ENCODE data around the gene SH2D6. TPM values are rescaled to one million over a fixed set of nuclear protein-coding genes. Genes with fewer than 3 reads are reported as not detected.
A peak's percentile ranks its signal among the peaks of the same experiment; 100 is the strongest.

Gene SH2D6
- total RNA-seq, result 0.27 TPM in 1 of 2 replicates, not detected in the other

DNA sequence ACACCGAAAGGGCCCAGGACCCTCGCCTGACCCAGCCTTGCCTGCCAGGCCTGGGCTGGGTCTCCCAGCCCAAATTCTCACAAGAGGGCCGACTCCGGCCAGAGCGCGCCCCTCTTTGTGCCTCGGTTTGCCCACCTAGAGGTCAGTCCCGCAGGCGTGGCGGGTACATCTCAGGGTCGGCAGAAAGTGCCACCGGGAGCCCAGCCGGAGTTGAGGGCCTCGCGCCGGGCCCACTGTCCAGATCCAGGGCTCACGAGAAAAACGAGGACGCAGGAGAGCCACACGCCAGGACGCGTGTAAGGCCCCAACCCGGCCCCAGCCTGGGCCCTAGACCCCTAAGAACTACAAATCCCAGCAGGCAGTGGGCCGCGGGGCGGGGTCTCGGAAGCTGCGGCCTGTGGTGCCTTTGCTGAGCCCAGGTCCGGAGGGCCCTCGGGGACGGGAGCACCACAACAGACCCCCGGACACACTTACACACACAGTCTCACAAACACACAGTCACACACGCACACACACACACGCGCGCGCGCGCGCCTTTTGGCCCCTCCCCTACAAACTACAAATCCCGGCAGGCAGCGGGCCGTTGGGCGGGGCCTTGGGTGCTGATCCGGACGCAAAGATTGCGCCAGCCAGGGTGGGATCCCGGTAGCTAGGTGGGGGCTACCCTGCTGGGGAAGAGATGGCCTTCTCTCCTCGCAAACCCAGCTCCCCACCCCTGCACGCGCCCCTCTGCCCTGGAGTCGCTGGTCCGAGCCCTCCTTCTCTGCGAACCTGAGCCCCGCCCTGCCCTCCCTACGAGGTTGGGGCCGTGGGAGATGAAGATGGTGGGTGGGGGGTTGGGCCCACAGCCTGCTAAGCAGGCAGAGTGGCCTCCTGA, at the start of gene SH2D6:
Gene SH2D6, plus strand, starts transcription at position 583 of the 877 bp plus-strand sequence. CDS start 10,752 bp downstream, outside the sequence.
- Histone ChIP-seq H3K36me3 (ENCODE audit: control insufficient read depth, insufficient read depth, low read length) (no peaks in the 10 kb centered on the region), H3K27me3 (ENCODE audit: control insufficient read depth, insufficient read depth, low read length) (no peaks in the 10 kb centered on the region), H3K4me3 (ENCODE audit: low read depth, low read length) (peak within 1 kb of the TSS; percentile 54)
- no peak for DNase-seq (ENCODE audit: low read depth)
- TF ChIP-seq, protein P1, sequence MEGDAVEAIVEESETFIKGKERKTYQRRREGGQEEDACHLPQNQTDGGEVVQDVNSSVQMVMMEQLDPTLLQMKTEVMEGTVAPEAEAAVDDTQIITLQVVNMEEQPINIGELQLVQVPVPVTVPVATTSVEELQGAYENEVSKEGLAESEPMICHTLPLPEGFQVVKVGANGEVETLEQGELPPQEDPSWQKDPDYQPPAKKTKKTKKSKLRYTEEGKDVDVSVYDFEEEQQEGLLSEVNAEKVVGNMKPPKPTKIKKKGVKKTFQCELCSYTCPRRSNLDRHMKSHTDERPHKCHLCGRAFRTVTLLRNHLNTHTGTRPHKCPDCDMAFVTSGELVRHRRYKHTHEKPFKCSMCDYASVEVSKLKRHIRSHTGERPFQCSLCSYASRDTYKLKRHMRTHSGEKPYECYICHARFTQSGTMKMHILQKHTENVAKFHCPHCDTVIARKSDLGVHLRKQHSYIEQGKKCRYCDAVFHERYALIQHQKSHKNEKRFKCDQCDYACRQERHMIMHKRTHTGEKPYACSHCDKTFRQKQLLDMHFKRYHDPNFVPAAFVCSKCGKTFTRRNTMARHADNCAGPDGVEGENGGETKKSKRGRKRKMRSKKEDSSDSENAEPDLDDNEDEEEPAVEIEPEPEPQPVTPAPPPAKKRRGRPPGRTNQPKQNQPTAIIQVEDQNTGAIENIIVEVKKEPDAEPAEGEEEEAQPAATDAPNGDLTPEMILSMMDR (IDR thresholded peaks at IDR 0.05; ENCODE audit: insufficient read depth, low read length, poor library complexity, severe bottlenecking), result no peak

DNA sequence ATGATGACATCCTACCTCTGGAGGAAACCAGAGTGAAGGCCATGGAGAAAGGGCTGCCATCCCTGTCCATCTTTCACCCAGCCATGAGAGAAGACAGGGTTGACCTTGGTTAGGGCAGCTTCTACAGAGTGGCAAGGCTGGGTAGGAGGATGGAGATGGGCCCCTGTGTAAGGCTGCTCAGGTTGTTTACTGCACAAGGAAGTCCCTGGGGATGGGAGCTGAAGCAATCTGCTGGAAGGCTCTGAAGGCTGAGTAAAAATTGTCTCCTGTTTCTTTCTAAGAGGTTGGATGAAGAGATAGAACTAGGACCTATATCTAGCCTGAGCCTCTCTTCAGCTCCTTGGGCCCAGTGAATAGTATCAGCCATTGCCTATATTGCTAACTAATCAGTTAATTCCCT, 49.6 kb upstream of the SH2D6 start:
- Histone ChIP-seq H3K27me3 (ENCODE audit: control insufficient read depth, insufficient read depth, low read length) (no peaks in the 10 kb centered on the region), H3K4me3 (ENCODE audit: low read depth, low read length) (no peak overlapping the region), H3K36me3 (ENCODE audit: control insufficient read depth, insufficient read depth, low read length) (no peaks in the 10 kb centered on the region)
- TF ChIP-seq, protein P1 (IDR thresholded peaks at IDR 0.05; ENCODE audit: insufficient read depth, low read length, poor library complexity, severe bottlenecking), result no peak
- no peak for DNase-seq (ENCODE audit: low read depth)

DNA sequence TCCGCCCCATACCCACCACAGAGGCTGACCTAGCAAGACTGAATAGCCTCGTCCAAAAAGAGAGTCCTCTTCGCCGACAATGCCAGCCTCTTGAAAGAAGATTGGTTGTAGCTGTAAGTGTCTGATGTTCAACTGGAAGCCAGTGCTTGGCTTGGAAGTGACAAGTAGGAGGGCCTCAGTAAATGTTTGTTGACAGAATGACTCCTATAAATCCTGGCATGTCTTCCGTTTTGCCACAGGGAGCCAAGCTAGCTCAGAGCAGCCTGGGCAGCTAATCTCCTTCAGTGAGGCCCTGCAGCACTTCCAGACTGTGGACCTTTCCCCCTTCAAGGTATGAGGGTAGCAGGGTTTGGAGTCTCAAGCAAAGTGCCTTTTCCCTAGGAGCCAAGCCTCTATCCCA, 49.0 kb upstream of the SH2D6 start:
- TF ChIP-seq, protein P1 (IDR thresholded peaks at IDR 0.05; ENCODE audit: insufficient read depth, low read length, poor library complexity, severe bottlenecking), result no peak
- no peaks in the 10 kb centered on the region for H3K36me3 ChIP-seq (ENCODE audit: control insufficient read depth, insufficient read depth, low read length)
- no peaks in the 10 kb centered on the region for H3K27me3 ChIP-seq (ENCODE audit: control insufficient read depth, insufficient read depth, low read length)
- DNase-seq (ENCODE audit: low read depth), result no peak
- H3K4me3 ChIP-seq (ENCODE audit: low read depth, low read length), result no peak overlapping the region

DNA sequence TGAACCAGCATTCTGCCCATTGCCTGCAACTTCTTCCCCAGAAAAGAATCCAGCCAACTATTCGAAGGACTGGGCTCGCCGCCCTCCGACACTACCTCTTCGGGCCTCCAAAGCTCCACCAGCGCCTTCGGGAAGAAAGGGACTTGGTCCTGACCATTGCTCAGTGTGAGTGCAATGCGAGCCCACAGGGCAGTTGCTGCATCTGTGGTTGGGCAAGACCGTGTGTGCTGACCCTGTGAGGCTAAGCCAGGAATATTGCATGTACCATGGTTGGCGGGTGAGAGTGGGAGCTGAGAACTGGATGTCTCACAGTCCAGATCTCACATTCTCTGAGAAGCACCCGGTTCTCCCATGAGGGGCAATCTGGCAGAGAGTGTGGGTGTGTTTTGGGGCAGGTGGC, 47.5 kb upstream of the SH2D6 start:
- Histone ChIP-seq H3K36me3 (ENCODE audit: control insufficient read depth, insufficient read depth, low read length) (no peaks in the 10 kb centered on the region), H3K27me3 (ENCODE audit: control insufficient read depth, insufficient read depth, low read length) (no peaks in the 10 kb centered on the region), H3K4me3 (ENCODE audit: low read depth, low read length) (no peak overlapping the region)
- DNase-seq (ENCODE audit: low read depth), result no peak
- TF ChIP-seq, protein P1 (IDR thresholded peaks at IDR 0.05; ENCODE audit: insufficient read depth, low read length, poor library complexity, severe bottlenecking), result no peak

DNA sequence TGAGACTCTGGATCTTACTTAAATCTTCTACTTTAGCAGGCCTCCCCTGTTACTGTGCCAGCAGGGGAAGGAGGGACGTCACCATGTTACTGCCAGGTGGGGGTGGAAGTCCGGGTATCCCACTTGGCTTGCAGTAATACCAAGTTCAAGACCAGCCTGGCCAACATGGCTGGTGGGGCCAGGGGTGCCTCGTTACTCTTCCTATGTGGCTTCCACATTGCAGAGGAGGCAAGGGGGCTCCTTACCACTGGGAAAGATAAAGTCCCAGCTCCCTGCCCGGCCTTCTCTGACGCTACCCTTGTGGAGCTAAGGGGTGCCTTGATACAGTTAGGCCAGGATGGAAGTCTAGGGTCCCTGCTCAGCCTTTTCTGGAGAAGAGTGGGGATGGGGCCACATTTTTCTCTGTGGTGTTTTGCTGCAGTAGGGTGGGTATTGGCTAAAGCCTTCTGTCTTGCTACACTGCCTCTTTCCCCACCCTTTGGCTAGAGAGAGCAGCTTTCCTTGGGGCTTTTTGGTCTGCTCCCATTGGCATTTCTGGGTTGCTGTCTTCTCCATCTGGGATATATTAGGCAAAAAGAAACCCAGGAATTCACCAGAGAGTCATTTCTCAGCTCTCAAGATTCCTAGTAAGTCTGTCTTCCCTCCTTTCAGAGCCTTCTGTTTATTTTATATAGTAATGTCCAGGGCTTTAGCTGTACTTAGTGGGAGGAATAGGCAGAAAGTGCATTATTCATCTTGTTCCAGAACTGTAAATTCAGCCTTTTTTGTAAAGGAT, 42.0 kb upstream of the SH2D6 start:
- DNase-seq (ENCODE audit: low read depth), result no peak

More for the DNA sequence above, 42.0 kb upstream of the SH2D6 start:
- no peaks in the 10 kb centered on the region for H3K27me3 ChIP-seq (ENCODE audit: control insufficient read depth, insufficient read depth, low read length)
- TF ChIP-seq, protein P1 (IDR thresholded peaks at IDR 0.05; ENCODE audit: insufficient read depth, low read length, poor library complexity, severe bottlenecking), result no peak
- no peaks in the 10 kb centered on the region for H3K36me3 ChIP-seq (ENCODE audit: control insufficient read depth, insufficient read depth, low read length)
- H3K4me3 ChIP-seq (ENCODE audit: low read depth, low read length), result no peak overlapping the region

Data from kidney epithelial cell (primary cell).